Measurements from ENCODE around the gene C14orf132. TPM values are rescaled to one million over a fixed set of nuclear protein-coding genes. Genes with fewer than 3 reads are reported as not detected.

C14orf132 gene
- total and polyA plus RNA-seq, 2 donors (not counting 1 experiment from before 2014, with no cell fraction given): 0.30 to 0.85 TPM

DNA sequence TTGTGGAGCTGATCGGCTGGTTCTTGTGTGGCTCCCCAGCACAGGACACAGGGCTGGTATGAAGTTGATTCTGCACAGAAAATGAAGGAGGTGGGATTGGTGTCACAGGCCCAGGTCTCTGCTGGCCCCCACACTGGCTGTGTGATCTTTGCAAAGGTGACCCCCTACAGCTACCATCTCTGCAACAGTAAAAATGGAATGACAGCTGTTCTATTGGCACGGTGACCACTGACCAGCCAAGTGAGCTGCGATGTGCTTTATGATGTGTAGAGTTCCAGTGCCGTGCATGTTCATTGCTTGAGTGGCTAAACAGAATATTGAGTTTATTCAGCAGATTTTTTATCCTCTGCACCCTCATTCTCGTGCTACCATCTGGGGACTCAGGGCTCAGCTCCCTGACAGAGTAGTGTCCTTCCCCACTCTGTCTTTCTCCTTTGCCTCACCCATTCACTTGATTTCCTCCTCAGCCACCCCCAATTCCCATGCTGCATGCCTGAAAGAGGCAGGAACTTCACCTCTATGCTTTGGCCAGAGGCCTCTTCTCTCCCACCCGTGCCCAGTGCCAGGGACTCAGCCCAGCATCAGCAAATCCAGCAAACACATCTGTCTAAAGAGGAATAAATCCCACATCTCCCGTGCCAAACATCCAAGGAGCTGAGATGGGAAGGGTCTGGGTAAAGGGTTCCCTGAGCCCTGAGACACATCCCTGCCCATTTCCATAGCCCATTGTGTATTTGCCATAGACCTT lies 21.2 kb downstream of the C14orf132 start:
- ChIA-PET CTCF (no interaction called here), POLR2A (no interaction called here)
- no peaks in the 10 kb centered on the region for H3K4me1 ChIP-seq (ENCODE audit: control insufficient read depth in 2 of 2, insufficient read depth in 2 of 2, low read length in 2 of 2)
- no peak for TF ChIP-seq EZH2 (IDR thresholded peaks at IDR 0.05; ENCODE audit: borderline replicate concordance, insufficient read depth, low read depth, low read length, poor library complexity, severe bottlenecking)
- TF ChIP-seq, protein P1, sequence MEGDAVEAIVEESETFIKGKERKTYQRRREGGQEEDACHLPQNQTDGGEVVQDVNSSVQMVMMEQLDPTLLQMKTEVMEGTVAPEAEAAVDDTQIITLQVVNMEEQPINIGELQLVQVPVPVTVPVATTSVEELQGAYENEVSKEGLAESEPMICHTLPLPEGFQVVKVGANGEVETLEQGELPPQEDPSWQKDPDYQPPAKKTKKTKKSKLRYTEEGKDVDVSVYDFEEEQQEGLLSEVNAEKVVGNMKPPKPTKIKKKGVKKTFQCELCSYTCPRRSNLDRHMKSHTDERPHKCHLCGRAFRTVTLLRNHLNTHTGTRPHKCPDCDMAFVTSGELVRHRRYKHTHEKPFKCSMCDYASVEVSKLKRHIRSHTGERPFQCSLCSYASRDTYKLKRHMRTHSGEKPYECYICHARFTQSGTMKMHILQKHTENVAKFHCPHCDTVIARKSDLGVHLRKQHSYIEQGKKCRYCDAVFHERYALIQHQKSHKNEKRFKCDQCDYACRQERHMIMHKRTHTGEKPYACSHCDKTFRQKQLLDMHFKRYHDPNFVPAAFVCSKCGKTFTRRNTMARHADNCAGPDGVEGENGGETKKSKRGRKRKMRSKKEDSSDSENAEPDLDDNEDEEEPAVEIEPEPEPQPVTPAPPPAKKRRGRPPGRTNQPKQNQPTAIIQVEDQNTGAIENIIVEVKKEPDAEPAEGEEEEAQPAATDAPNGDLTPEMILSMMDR (IDR thresholded peaks at IDR 0.05): no peak
- H3K79me2 ChIP-seq (ENCODE audit: control insufficient read depth, insufficient read depth, low read length): no peaks in the 10 kb centered on the region
- H3K27me3 ChIP-seq (replicated peaks in 1 of 4; ENCODE audit: control extremely low read depth in 1 of 4, control insufficient read depth in 3 of 4, insufficient read depth in 4 of 4, low read length in 3 of 4): peaks cover 0 to 4% (median 4%) of the 10 kb centered on the region in 4 experiments
- DNase-seq: no peak
- no peak overlapping the region for H3K27ac Mint-ChIP-seq
- no peaks in the 10 kb centered on the region for H3K9me3 ChIP-seq (ENCODE audit: control extremely low read depth in 1 of 3, control insufficient read depth in 2 of 3, insufficient read depth in 1 of 3, low read length in 2 of 3)
- peaks cover 48% of the 10 kb centered on the region for H3K27me3 Mint-ChIP-seq
- 96% methylated on average over 3 of the region's 7 CpGs for WGBS (ENCODE audit: insufficient coverage)
- H3K9ac ChIP-seq (ENCODE audit: low read length): no peak overlapping the region
- H3K9me3 Mint-ChIP-seq (ENCODE audit: insufficient read depth): no peaks in the 10 kb centered on the region
- H3K4me3 Mint-ChIP-seq: no peak overlapping the region
- H3K4me1 Mint-ChIP-seq: no peaks in the 10 kb centered on the region
- no peak for ATAC-seq (ENCODE audit: low read depth)
- H3K4me3 ChIP-seq (ENCODE audit: control extremely low read depth in 1 of 5, extremely low read depth in 1 of 5, insufficient read depth in 1 of 5, low read depth in 2 of 5, low read length in 4 of 5): no peak overlapping the region
- H3K36me3 ChIP-seq (replicated peaks in 1 of 2; ENCODE audit: control extremely low read depth in 1 of 2, control insufficient read depth in 1 of 2, extremely low read depth in 1 of 2, insufficient read depth in 2 of 2, low read length in 1 of 2): no peaks in the 10 kb centered on the region
- no peak overlapping the region for H3K27ac ChIP-seq (ENCODE audit: low read length in 2 of 2)
- H2AFZ ChIP-seq (ENCODE audit: insufficient read depth, low read depth, low read length, poor library complexity, severe bottlenecking): no peak overlapping the region
- no peaks in the 10 kb centered on the region for H4K20me1 ChIP-seq (ENCODE audit: control insufficient read depth, insufficient read depth, low read length, poor library complexity, severe bottlenecking)
- H3K4me2 ChIP-seq (replicated peaks; ENCODE audit: low read depth, low read length, poor library complexity, severe bottlenecking): no peak overlapping the region
- intact Hi-C loops (cut with micrococcal nuclease): no loop called here

DNA sequence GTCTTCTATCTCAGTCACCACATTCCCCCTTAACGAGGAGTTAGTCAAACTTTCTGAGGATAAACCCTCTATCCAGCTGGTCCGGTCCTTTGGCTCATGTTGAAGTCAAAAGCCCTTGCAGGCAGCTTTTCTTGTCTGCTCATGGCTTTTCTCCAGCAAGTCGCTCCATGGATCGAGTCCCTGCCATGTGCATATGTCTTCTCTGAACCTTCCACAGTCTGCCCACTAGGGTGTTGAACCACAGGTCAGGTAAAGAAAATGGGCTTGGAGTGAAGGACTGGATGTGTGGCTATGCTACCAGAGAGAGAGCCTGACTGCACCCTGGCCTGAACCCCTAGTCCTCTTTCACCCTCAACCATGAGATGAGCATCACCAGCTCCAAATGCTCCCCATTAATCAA lies 22.8 kb downstream of the C14orf132 start:
- intact Hi-C loops (cut with micrococcal nuclease): no loop called here
- no peak overlapping the region for H3K4me3 Mint-ChIP-seq
- 85% methylated on average over 3 of the region's 4 CpGs for WGBS (ENCODE audit: insufficient coverage)
- Histone ChIP-seq H3K36me3 (replicated peaks in 1 of 2; ENCODE audit: control extremely low read depth in 1 of 2, control insufficient read depth in 1 of 2, extremely low read depth in 1 of 2, insufficient read depth in 2 of 2, low read length in 1 of 2) (no peaks in the 10 kb centered on the region), H3K4me1 (ENCODE audit: control insufficient read depth in 2 of 2, insufficient read depth in 2 of 2, low read length in 2 of 2) (no peaks in the 10 kb centered on the region), H3K9me3 (ENCODE audit: control extremely low read depth in 1 of 3, control insufficient read depth in 2 of 3, insufficient read depth in 1 of 3, low read length in 2 of 3) (no peaks in the 10 kb centered on the region), H3K9ac (ENCODE audit: low read length) (no peak overlapping the region), H2AFZ (ENCODE audit: insufficient read depth, low read depth, low read length, poor library complexity, severe bottlenecking) (no peak overlapping the region), H4K20me1 (ENCODE audit: control insufficient read depth, insufficient read depth, low read length, poor library complexity, severe bottlenecking) (no peaks in the 10 kb centered on the region), H3K79me2 (ENCODE audit: control insufficient read depth, insufficient read depth, low read length) (no peaks in the 10 kb centered on the region), H3K27ac (ENCODE audit: low read length in 2 of 2) (no peak overlapping the region), H3K4me3 (ENCODE audit: control extremely low read depth in 1 of 5, extremely low read depth in 1 of 5, insufficient read depth in 1 of 5, low read depth in 2 of 5, low read length in 4 of 5) (no peak overlapping the region), H3K4me2 (replicated peaks; ENCODE audit: low read depth, low read length, poor library complexity, severe bottlenecking) (no peak overlapping the region), H3K27me3 (replicated peaks in 1 of 4; ENCODE audit: control extremely low read depth in 1 of 4, control insufficient read depth in 3 of 4, insufficient read depth in 4 of 4, low read length in 3 of 4) (peaks cover 0 to 4% (median 4%) of the 10 kb centered on the region in 4 experiments)
- no peak overlapping the region for H3K27ac Mint-ChIP-seq
- TF ChIP-seq, protein P1 (IDR thresholded peaks at IDR 0.05): no peak
- TF ChIP-seq EZH2 (IDR thresholded peaks at IDR 0.05; ENCODE audit: borderline replicate concordance, insufficient read depth, low read depth, low read length, poor library complexity, severe bottlenecking): no peak
- CTCF ChIA-PET: no interaction called here
- DNase-seq: no peak
- H3K27me3 Mint-ChIP-seq: peaks cover 40% of the 10 kb centered on the region
- ATAC-seq (ENCODE audit: low read depth): no peak
- POLR2A ChIA-PET: no interaction called here
- H3K9me3 Mint-ChIP-seq (ENCODE audit: insufficient read depth): no peaks in the 10 kb centered on the region
- no peaks in the 10 kb centered on the region for H3K4me1 Mint-ChIP-seq

Data from B cell (primary cell).